Spleen (tissue), 11 donors: ENCODE data around the gene AHCTF1. TPM values are rescaled to one million over a fixed set of nuclear protein-coding genes. Genes with fewer than 3 reads are reported as not detected.

Experiments
- DNase-seq: peaks from one replicate; pipeline ENCODE4 v3.0.0-alpha.2; 2020
- H3K27ac ChIP-seq, 8 donors: fragments of 200-600 bp; sonication (generic) in 7 of 8; 1 replicate in 4 of 8; 2 replicates in 4 of 8; pipeline versions ENCODE4 v1.5.0 to v1.8.0; 2016 to 2021; ENCODE audit warnings: inconsistent platforms in 4 of 8, mild to moderate bottlenecking in 4 of 8, moderate library complexity in 1 of 8
- H3K27me3 ChIP-seq, 7 donors: fragments of 200-600 bp; sonication (generic) in 6 of 7; replicated peaks in 1 of 7; 1 replicate in 4 of 7; 2 replicates in 3 of 7; pipeline versions ENCODE4 v1.5.0 to v1.8.0; 2016 to 2021; ENCODE audit warnings: inconsistent platforms in 3 of 7, mild to moderate bottlenecking in 1 of 7
- H3K36me3 ChIP-seq, 6 donors: fragments of 200-600 bp; sonication (generic) in 5 of 6; 1 replicate in 4 of 6; 2 replicates in 2 of 6; pipeline versions ENCODE4 v1.5.0 to v1.8.0; 2016 to 2021; ENCODE audit warnings: inconsistent platforms in 2 of 6
- H3K4me1 ChIP-seq, 6 donors: fragments of 200-600 bp; sonication (generic) in 5 of 6; 1 replicate in 3 of 6; 2 replicates in 3 of 6; pipeline versions ENCODE4 v1.5.0 to v1.8.0; 2016 to 2021; ENCODE audit warnings: inconsistent platforms in 3 of 6
- H3K4me3 ChIP-seq, 8 donors: fragments of 200-600 bp; sonication (generic) in 7 of 8; 1 replicate in 4 of 8; 2 replicates in 4 of 8; pipeline versions ENCODE4 v1.5.0 to v1.8.0; 2016 to 2021; ENCODE audit warnings: inconsistent platforms in 4 of 8, mild to moderate bottlenecking in 4 of 8, moderate library complexity in 2 of 8
- H3K9me3 ChIP-seq, 8 donors: fragments of 200-600 bp; sonication (generic) in 7 of 8; 1 replicate in 4 of 8; 2 replicates in 4 of 8; pipeline versions ENCODE4 v1.5.0 to v1.8.0; 2016 to 2021; ENCODE audit warnings: inconsistent platforms in 4 of 8
- POLR2A ChIP-seq, 3 donors: fragments of 450-650 bp; IDR thresholded peaks; one replicate each; pipeline ENCODE4 v1.5.1; 2017; ENCODE audit warnings: antibody characterized with exemption in 3 of 3, mild to moderate bottlenecking in 1 of 3
- POLR2AphosphoS5 ChIP-seq, 3 donors: sonication (generic); formaldehyde crosslinking; IDR thresholded peaks; one replicate each; pipeline ENCODE4 v1.5.1; 2017; ENCODE audit warnings: antibody characterized with exemption in 3 of 3
- WGBS, 5 donors: extraction: QIAGEN DNeasy Blood & Tissue Kit in 3 of 5; methylation state at CpG; one replicate each; pipeline versions ENCODE4 v1.1.5 to v1.1.7; 2013 to 2018; 5-methylcytosine and 5-hydroxymethylcytosine counted together
- intact Hi-C: fragments of 100-400 bp; cut with DNase I; formaldehyde crosslinking; loops from one replicate; pipeline ENCODE4 v1.15.0; 2023; ENCODE audit warnings: low total_unique reads
- polyA plus RNA-seq, 3 donors: library from polyadenylated mRNA; stranded (reverse); fragments of 200-250 nt; gene quantifications; one replicate each; pipeline ENCODE4 v1.2.1, GENCODE V29; 2013
- total RNA-seq, 7 donors: library from RNA; depleted of rRNA in 3 of 7; stranded (reverse); fragments of >200 nt in 3 of 7; fragmentation: NEBNext Ultra II Directional in 4 of 7; extraction: Animal tissue kit (Norgen Biotek cat#: 25700) in 4 of 7; gene quantifications; one replicate each; pipeline versions ENCODE4 v1.1.0 to v1.2.1, GENCODE V29; 2016 to 2021
- TF ChIP-seq, protein P1 (sequence below), 11 experiments: fragments of 200-600 bp in 7 of 11; fragments of 450-650 bp in 4 of 11; sonication (generic) in 4 of 11; IDR thresholded peaks in 8 of 11; conservative IDR thresholded peaks in 3 of 11; 1 replicate in 7 of 11; 2 replicates in 4 of 11; pipeline versions ENCODE4 v1.4.0 to v1.8.0; 2016 to 2021; ENCODE audit warnings: antibody characterized with exemption in 11 of 11, inconsistent platforms in 4 of 11, mild to moderate bottlenecking in 1 of 11
- donor health status: healthy with polysubstance abuse.
- donor health status: DM: no; HTN: no; CAD: no; lungs with moderate emphysema.
- donor health status: DM: no; HTN: no; CAD: no.
- donor health status: Bipolar disorder and iron deficiency.
- donor health status: healthy.
- donor health status: DM: no; HTN: no; CAD: no.
- donor health status: DM: yes; HTN: yes; CAD: no.

AHCTF1 gene
- total and polyA plus RNA-seq, 10 donors = 8.1 to 68.8 (median 39.1) TPM

- no peak for DNase-seq
Observed at GRCh38 chr1:246946366-246946765, 14.6 kb upstream of the AHCTF1 start.

GRCh38 chr1:246934765-246935164 is 3.0 kb upstream of the AHCTF1 start:
- H3K9me3 ChIP-seq = no peaks in the 10 kb centered on the region
- intact Hi-C loops = no loop called here
- no peak overlapping the region for H3K4me3 ChIP-seq
- H3K27me3 ChIP-seq = no peaks in the 10 kb centered on the region
- TF ChIP-seq POLR2A (IDR thresholded peaks at IDR 0.05) (no peak), POLR2AphosphoS5 (IDR thresholded peaks at IDR 0.05) (no peak)
- TF ChIP-seq, protein P1, sequence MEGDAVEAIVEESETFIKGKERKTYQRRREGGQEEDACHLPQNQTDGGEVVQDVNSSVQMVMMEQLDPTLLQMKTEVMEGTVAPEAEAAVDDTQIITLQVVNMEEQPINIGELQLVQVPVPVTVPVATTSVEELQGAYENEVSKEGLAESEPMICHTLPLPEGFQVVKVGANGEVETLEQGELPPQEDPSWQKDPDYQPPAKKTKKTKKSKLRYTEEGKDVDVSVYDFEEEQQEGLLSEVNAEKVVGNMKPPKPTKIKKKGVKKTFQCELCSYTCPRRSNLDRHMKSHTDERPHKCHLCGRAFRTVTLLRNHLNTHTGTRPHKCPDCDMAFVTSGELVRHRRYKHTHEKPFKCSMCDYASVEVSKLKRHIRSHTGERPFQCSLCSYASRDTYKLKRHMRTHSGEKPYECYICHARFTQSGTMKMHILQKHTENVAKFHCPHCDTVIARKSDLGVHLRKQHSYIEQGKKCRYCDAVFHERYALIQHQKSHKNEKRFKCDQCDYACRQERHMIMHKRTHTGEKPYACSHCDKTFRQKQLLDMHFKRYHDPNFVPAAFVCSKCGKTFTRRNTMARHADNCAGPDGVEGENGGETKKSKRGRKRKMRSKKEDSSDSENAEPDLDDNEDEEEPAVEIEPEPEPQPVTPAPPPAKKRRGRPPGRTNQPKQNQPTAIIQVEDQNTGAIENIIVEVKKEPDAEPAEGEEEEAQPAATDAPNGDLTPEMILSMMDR (IDR thresholded peaks at IDR 0.05 in 8 of 11, conservative IDR thresholded peaks at IDR 0.05 in 3 of 11) = no peak
- no peak overlapping the region for H3K27ac ChIP-seq
- DNase-seq = no peak
- H3K4me1 ChIP-seq = peaks cover 8 to 22% (median 20%) of the 10 kb centered on the region in 6 donors
- H3K36me3 ChIP-seq = no peaks in the 10 kb centered on the region
- WGBS, 5 donors = 67 to 86% (median 77%) methylated on average over 1 of the region's 1 CpG

More at GRCh38 chr1:246946366-246946765, 14.6 kb upstream of the AHCTF1 start:
- no peaks in the 10 kb centered on the region for H3K27me3 ChIP-seq
- H3K4me1 ChIP-seq = no peaks in the 10 kb centered on the region
- 68 to 91% (median 87%) methylated on average over 6 of the region's 6 CpGs for WGBS, 5 donors
- no peaks in the 10 kb centered on the region for H3K36me3 ChIP-seq
- H3K4me3 ChIP-seq = no peak overlapping the region
- TF ChIP-seq POLR2A (IDR thresholded peaks at IDR 0.05) = no peak
- TF ChIP-seq POLR2AphosphoS5 (IDR thresholded peaks at IDR 0.05) = no peak
- TF ChIP-seq, protein P1 (IDR thresholded peaks at IDR 0.05 in 8 of 11, conservative IDR thresholded peaks at IDR 0.05 in 3 of 11) = no peak
- H3K27ac ChIP-seq = peak overlapping the region in 7 of 8 donors; percentile 24 to 86 (median 73)
- H3K9me3 ChIP-seq = no peaks in the 10 kb centered on the region
- intact Hi-C loops = no loop called here

DNA sequence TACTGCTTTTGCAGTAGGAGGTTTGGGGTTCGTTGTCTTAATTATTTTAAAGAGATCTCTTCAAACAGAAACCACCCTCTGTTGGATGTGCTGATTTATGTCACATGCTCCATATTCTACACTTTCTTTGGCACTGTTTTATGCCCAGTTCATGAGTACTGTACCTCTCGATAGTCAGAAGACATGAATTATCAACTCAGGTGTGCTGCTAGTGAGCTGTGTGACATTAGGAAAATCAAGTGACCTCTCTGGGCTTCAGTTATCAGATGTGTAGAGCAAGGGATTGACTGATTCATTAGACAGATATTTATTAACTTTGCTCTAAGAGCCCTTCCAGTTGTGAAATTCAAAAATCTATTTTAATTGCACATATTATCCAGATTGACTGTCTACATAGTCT is 2.1 kb upstream of the AHCTF1 start:
- Histone ChIP-seq H3K4me1 (peaks cover 8 to 31% (median 28%) of the 10 kb centered on the region in 6 donors), H3K4me3 (no peak overlapping the region), H3K27ac (no peak overlapping the region), H3K27me3 (no peaks in the 10 kb centered on the region), H3K9me3 (no peaks in the 10 kb centered on the region), H3K36me3 (peaks cover 0 to 4% (median 0%) of the 10 kb centered on the region in 6 donors)
- 82 to 88% (median 86%) methylated on average over 2 of the region's 2 CpGs for WGBS, 5 donors
- intact Hi-C loops = no loop called here
- DNase-seq = no peak
- TF ChIP-seq POLR2A (IDR thresholded peaks at IDR 0.05) (no peak), POLR2AphosphoS5 (IDR thresholded peaks at IDR 0.05) (no peak)
- TF ChIP-seq, protein P1 (IDR thresholded peaks at IDR 0.05 in 8 of 11, conservative IDR thresholded peaks at IDR 0.05 in 3 of 11) = no peak

GRCh38 chr1:246932366-246932700 is 585 bp upstream of the AHCTF1 start:
- intact Hi-C loops = no loop called here
- H3K27ac ChIP-seq = peak overlapping the region; percentile 90 to 99 (median 96)

More at GRCh38 chr1:246932366-246932700, 585 bp upstream of the AHCTF1 start:
- peaks cover 12 to 45% (median 34%) of the 10 kb centered on the region in 6 donors for H3K4me1 ChIP-seq
- H3K9me3 ChIP-seq = no peaks in the 10 kb centered on the region
- H3K36me3 ChIP-seq = peaks cover 0 to 20% (median 0%) of the 10 kb centered on the region in 6 donors
- TF ChIP-seq, protein P1 (IDR thresholded peaks at IDR 0.05 in 8 of 11, conservative IDR thresholded peaks at IDR 0.05 in 3 of 11) = no peak
- TF ChIP-seq POLR2AphosphoS5 (IDR thresholded peaks at IDR 0.05) (no peak), POLR2A (IDR thresholded peaks at IDR 0.05) (no peak)
- WGBS, 5 donors = 13 to 23% (median 20%) methylated on average over 8 of the region's 8 CpGs
- no peak for DNase-seq
- H3K27me3 ChIP-seq = no peaks in the 10 kb centered on the region
- peak overlapping the region; percentile 67 to 97 (median 80) for H3K4me3 ChIP-seq
